Measurements from ENCODE around the gene PCLAF. TPM values are rescaled to one million over a fixed set of nuclear protein-coding genes. Genes with fewer than 3 reads are reported as not detected.

The PCLAF gene
- total and polyA plus RNA-seq, 2 of the 8 experiments (the other 6 are each of a cell fraction or from before 2014, with no cell fraction given): 76.2 to 124 TPM

DNA sequence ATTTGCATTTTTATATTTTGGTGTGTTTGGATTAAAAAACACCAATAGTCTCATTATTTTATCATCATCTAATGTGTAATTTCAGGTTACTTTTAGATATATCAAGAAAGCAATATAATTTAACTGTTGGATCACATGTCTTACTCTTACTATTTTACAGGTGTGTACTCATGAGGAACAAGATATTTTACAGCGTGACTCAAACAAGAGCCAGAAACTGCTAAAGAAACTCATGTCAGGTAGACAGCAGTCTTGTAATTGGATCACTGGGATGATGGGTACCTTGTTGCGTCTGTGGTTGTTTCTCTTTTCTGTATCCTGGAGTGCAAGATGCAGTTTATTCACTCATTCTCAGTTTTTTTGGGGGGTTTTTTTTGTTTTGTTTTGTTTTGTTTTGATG lies 19.3 kb upstream of the PCLAF start (continued):
- TF ChIP-seq GABPA (IDR thresholded peaks at IDR 0.05; ENCODE audit: borderline replicate concordance, insufficient read depth, low read length): no peak
- TF ChIP-seq, protein P1, sequence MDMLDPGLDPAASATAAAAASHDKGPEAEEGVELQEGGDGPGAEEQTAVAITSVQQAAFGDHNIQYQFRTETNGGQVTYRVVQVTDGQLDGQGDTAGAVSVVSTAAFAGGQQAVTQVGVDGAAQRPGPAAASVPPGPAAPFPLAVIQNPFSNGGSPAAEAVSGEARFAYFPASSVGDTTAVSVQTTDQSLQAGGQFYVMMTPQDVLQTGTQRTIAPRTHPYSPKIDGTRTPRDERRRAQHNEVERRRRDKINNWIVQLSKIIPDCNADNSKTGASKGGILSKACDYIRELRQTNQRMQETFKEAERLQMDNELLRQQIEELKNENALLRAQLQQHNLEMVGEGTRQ (IDR thresholded peaks at IDR 0.05; ENCODE audit: low read length): no peak

All from H1 (cell line).